HG02763 (cell line): ENCODE results near the gene PARVA.

Experiments used
- ATAC-seq: cut with Tn5 transposase; IDR thresholded peaks from one replicate; pipeline ENCODE4 v1.9.1; 2021; ENCODE audit warnings: mild to moderate bottlenecking, moderate library complexity; ENCODE audit not compliant: unreplicated experiment

Gene PARVA

GRCh38 chr11:12403122-12403996, 26.0 kb downstream of the PARVA start:
- no peak for ATAC-seq

DNA sequence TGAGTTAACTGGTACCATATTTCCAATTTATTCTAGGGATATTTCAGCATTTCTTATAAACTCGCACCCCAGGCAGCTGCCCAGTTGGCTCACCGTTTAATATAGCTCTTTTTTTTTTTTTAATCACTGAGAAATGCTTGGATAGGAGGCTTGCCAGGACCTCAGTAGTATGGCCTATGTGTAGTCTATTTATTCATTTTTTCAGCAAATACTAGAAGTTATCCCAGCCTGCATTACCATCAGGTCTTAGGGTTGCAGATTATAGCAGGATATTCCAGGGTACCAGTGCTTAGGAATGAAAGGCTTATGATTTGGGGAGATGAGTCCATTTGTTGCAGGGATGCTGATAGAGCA, 26.6 kb downstream of the PARVA start:
- no peak for ATAC-seq

DNA sequence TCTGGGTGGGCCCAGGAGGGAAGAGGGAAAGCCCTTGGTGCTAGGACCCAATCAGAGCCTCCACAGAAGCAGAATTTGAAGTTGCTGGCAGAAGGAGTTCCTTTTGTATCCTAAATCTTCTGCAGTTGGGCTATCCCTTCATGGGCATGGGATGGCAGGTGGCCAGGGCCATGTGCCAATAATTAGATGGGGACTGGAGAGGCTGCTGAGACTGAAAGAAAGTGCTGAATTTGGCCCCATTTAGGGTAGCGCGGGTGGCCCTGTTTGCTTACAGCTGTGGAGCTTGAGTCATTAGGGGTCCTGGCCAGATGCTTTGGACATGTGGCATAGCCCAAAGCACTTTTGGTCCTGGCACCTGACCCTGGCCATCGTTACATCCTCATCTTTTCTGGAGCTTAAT, 27.1 kb downstream of the PARVA start:
- ATAC-seq = no peak

DNA sequence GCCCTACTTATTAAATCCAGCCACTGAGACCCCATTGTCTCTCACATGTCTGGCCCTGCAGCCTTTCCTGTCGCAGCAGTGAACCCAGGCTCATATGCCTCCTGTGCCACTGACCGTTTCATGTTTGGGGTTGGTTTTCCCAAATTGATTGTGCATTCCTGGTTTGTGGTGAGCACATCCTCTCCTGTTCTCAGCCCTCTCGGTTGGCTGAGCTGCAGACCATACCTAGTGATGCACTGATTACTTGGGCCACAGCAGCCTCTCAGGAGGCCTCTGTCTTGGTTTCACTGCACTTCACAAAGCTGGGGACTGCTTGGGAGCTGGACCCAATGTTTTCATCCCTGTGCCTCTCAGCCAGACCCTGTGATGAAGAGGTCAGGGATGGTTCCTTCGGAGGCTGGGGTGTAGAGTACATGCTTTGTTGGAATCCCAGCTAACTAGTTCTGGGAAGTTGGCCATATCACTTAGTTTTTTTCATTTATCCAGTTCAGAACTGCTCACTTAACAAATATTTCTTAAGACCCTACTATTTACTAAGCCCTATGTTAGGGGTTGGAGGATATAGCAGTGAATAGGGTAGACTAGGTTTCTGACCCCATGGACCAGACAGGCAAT, 30.9 kb downstream of the PARVA start:
- ATAC-seq = no peak

- no peak for ATAC-seq
Measured at GRCh38 chr11:12409621-12410005, 32.2 kb downstream of the PARVA start.

- ATAC-seq = no peak
Measured at GRCh38 chr11:12410006-12410728, 32.8 kb downstream of the PARVA start.

GRCh38 chr11:12411393-12411792, 34.0 kb downstream of the PARVA start:
- no peak for ATAC-seq

- ATAC-seq = no peak
Measured at GRCh38 chr11:12411806-12412727, 34.7 kb downstream of the PARVA start.

DNA sequence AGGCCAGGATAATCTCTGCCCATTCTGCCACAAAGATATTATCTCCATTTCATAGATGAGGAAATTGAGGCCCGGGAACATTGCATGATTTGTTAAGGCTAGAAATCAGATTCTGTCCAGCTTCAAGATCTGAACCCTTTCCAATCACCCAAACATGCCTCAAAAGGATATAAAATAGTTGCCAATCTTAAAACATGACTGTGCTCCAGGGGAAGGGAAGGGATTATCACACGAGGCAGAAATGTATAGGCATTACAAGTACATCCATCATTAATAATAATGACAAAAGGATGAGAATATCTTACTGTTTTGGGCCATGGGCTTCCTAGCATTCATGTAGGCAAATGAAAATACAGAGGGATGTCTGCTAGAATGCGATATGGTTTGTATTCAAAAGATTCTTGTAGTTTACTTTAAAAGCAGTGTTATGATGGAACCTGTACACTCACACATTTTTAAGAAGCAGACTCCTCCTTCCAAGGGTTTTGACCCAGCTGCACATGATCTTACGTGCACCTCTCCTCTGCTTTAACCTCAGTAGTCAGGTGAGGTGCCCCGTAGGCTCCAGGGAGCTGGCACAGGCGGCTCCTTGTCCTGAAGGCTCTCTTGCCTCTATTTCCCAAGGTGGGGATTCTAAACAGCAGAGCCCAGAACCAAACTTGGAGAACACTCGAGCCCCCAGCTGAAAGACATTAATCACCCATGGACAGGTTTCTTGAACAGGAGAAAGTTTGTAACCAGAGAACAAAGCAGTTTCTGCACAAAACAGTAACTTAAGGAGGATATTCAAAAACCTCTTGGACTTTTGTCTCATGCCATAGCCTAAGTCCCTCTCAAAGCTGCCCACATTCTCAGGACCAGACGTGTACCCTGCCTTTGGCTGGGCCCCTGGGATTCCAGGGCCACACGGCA, 36.0 kb downstream of the PARVA start:
- no peak for ATAC-seq

GRCh38 chr11:12414611-12415010, 37.2 kb downstream of the PARVA start:
- ATAC-seq = no peak

- no peak for ATAC-seq
Measured at GRCh38 chr11:12415342-12415966, 38.1 kb downstream of the PARVA start.

DNA sequence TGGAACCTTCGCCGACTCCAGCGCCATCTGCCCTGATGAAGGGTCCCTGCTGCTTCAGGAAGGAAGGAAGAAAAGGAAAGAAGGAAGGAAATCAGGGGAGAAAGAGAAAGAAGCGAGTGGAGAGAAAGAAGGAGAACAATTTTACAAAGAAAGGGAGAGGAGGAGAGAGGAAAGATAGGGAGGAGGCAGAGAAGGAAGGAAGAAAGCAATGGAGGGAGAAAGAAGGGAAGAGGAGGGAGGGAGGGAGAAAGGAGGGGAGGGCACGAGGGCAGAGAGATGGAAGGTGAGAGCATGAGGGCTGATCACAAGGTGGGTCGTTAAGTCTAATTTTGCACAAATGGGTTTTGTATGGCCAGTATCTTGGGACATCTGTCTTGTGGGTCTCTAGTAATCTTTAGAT, 39.2 kb downstream of the PARVA start:
- no peak for ATAC-seq

GRCh38 chr11:12417691-12418611, 40.6 kb downstream of the PARVA start:
- no peak for ATAC-seq

DNA sequence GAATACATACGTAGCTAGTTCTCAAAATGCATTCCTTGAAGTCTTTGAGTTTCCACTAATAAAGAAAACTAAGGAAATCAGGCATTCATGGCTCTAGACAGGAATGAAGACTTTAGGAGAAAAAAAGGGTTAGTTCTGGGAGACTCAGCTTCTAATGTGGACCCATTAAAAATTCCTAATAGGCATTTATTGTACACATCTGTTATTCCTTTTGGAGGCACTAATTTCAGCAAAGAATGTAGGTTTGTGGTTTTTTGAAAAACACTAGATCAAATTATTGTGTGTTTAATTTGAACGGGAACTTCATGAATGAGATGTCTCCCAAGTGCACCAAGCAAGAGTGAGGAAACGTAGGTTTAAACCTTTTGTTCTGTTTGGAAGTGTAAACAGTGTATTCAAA, 42.7 kb downstream of the PARVA start:
- no peak for ATAC-seq

GRCh38 chr11:12420706-12421105, 43.3 kb downstream of the PARVA start:
- ATAC-seq = no peak

DNA sequence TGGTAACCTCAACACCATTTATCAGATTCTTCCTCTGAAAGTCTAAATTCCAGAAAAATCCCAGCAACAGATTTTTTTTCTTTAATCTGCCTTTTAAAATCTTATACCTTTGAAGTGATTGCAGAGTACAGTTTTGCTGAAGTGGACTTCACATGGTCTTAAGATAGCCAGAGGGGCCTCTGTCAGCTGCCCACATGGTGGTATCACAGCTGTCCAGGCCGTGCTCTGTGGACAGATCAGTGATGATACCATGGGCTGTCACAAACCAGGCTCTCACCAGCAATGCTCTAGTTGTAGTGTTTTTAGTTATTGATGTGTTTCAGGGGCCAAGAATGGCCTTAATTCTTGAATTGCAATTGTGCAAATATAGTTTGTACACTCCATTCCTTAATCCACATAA, 44.0 kb downstream of the PARVA start:
- ATAC-seq = no peak

DNA sequence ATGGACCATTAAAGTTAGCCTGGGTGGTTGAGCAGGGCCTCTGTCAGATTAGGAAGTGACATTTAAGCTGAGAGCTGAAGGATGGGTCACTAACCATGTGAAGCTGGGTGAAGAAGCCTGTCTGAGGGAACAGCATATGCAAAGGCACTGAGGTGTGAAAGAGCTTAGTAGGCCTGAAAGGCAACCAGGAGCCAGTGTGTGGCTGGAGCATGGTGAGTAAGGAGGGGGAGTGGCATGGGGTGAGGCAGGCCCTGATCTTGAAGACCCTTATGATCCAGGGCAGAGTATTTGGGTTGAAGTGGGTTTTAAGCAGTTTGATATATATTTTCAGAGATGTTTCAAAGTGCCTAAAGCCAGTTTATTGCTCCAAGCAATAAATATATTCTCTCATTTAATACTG, 48.8 kb downstream of the PARVA start:
- ATAC-seq = no peak

DNA sequence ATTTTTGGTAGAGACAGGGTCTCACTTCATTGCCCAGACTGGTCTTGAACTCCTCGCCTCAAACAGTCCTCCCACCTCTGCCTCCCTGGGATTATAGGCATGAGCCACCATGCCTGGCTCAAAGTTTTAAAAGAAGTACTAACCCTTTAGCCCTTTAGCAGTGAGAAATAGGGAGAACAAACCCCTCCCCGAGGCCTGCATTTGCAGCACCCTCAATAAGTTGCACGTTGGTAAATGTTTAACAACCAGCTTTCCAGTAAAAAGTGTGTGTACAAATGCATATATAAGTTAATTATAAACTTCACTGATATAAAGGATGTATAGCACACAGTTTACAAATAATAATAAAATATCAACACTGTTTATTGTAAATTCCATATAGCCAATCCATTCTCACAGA, 51.8 kb downstream of the PARVA start:
- no peak for ATAC-seq
